Measurements from ENCODE around the gene OLFML2A. TPM values are rescaled to one million over a fixed set of nuclear protein-coding genes. Genes with fewer than 3 reads are reported as not detected.

The OLFML2A gene
- total and polyA plus RNA-seq, 2 experiments from 2014 or later = 0.11 to 0.14 TPM

DNA sequence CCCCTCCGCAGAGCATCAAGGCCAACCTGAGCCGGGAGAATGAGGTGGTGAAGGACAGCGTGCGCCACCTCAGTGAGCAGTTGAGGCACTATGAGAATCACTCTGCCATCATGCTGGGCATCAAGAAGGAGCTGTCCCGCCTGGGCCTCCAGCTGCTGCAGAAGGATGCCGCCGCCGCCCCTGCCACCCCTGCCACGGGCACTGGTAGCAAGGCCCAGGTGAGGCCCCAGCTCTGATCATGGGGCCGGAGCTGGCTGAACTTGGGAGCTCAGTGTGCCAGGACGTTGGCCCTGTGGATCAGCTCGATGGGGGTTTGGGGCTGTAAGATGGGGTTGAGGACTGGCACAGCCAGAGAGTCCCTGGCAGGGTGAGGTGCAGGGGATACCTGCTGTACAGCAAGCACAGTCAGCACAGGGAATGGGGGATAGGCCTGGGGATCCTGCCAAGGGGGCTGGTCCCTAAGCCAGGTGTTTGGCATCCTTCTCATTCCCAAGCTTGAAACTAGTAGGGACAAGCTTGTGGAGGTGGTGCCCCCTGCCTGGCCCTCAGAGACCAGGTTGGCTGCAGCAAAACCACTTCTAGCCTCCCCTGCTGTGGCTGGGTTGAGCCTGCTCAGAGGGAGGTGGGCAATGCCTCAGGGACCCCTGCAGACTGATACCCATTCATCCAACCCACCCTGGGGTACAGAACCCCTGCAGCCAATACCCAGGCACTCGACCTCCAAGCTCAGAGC, 22.5 kb downstream of the OLFML2A start:
- no peaks in the 10 kb centered on the region for H4K20me1 ChIP-seq (ENCODE audit: insufficient read depth)
- no peak overlapping the region for H2AFZ ChIP-seq
- in situ Hi-C loops (cut with MboI) = no loop called here

DNA sequence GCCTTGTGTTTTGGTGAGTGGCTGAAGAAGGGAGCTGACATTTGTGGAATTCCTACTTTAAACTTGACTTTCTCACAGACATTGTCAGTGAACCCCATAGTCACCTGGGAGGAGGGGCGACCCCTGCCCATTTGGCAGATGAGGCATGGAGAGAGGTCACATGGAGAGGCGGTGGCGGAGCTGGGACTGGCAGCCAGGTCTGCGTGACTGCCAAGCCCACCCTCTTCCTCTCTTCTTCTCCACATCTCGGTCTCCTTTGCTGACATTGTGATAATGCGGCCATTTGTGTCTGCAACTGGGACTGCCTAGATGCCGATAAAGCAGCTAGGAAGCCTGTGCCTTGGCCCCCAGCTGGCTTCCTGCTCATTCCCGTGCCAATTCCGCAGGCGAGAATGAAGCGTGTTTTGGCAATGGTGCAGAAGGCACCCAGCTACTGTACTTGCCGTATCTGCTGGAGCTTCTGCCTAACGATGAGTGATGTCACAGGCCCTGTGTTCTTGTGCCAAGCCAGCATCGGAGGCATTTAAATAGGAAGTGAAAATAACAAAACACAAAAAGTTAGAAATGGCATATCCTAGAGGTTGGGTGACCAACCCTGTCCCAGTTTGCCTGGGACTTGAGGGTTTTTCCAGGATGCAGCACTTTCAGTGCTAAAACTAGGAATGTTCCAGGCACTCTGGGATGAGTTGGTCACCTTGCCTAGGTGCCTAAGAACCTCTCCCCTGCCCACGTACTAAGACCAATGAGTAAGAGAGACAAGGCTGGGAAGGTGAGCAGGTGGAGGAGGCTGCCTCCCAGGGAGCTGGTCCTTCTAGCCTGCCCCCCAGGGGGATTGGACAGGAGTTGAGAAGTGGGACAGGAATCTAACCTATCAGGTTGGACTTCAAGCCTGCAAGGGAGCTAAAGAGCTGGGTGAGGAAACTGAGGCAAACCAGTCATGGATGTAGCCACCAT, 23.6 kb downstream of the OLFML2A start:
- peak; percentile 56 for DNase-seq
- no peak overlapping the region for H2AFZ ChIP-seq

More for the DNA sequence above, 22.5 kb downstream of the OLFML2A start:
- DNase-seq = no peak
- Histone ChIP-seq H3K9me2 (ENCODE audit: insufficient read depth) (no peaks in the 10 kb centered on the region), H3K9ac (no peak overlapping the region), H3F3A (ENCODE audit: insufficient read depth) (no peaks in the 10 kb centered on the region), H3K9me3 (ENCODE audit: low read depth) (no peaks in the 10 kb centered on the region), H3K79me2 (ENCODE audit: insufficient read depth) (no peaks in the 10 kb centered on the region), H3K27ac (no peak overlapping the region), H3K4me2 (ENCODE audit: unreplicated experiment) (no peak overlapping the region), H3K27me3 (replicated peaks; ENCODE audit: insufficient read depth) (no peaks in the 10 kb centered on the region; the same call in 1 of the 2 replicates), H3K4me1 (ENCODE audit: insufficient read depth) (peaks cover 6% of the 10 kb centered on the region), H3K36me3 (ENCODE audit: low read depth) (no peaks in the 10 kb centered on the region), H3K4me3 (no peak overlapping the region)
- WGBS, 2 experiments (ENCODE audit: low coverage in 1 of 2, low lambda C conversion rate in 2 of 2, missing lambda C conversion rate in 2 of 2) = 80 to 81% methylated on average over 12 to 13 of the region's 13 CpGs
- TF ChIP-seq EZH2phosphoT487 (IDR thresholded peaks at IDR 0.05; ENCODE audit: insufficient read depth, low read depth) = no peak
- TF ChIP-seq EZH2 (IDR thresholded peaks at IDR 0.05; ENCODE audit: insufficient read depth, poor library complexity, severe bottlenecking) = no peak

DNA sequence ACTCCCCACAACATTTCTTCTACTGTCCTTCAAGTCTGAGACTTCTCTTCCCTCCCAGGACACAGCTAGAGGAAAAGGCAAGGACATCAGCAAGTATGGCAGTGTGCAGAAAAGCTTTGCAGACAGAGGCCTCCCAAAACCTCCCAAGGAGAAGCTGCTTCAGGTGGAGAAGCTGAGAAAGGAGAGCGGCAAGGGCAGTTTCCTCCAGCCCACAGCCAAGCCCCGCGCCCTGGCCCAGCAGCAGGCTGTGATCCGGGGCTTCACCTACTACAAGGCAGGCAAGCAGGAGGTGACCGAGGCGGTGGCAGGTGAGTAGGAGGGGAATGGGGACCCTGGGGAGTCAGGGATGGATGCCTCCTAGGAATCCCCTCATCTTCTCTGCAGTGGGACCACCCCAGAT, 24.4 kb downstream of the OLFML2A start:
- WGBS, 2 experiments (ENCODE audit: low coverage in 1 of 2, low lambda C conversion rate in 2 of 2, missing lambda C conversion rate in 2 of 2) = 89 to 95% methylated on average over 6 of the region's 6 CpGs
- H3K4me3 ChIP-seq = no peak overlapping the region
- DNase-seq = no peak
- H3K4me1 ChIP-seq (ENCODE audit: insufficient read depth) = peaks cover 1% of the 10 kb centered on the region; the same call in 1 of the 2 replicates
- H3K36me3 ChIP-seq (ENCODE audit: low read depth) = no peaks in the 10 kb centered on the region
- no peak overlapping the region for H3K27ac ChIP-seq
- H3K27me3 ChIP-seq (replicated peaks; ENCODE audit: insufficient read depth) = no peaks in the 10 kb centered on the region; the same call in 1 of the 2 replicates
- H3K4me2 ChIP-seq (ENCODE audit: unreplicated experiment) = no peak overlapping the region
- no peaks in the 10 kb centered on the region for H3K9me2 ChIP-seq (ENCODE audit: insufficient read depth)
- no peaks in the 10 kb centered on the region for H4K20me1 ChIP-seq (ENCODE audit: insufficient read depth)
- no peaks in the 10 kb centered on the region for H3K79me2 ChIP-seq (ENCODE audit: insufficient read depth)
- in situ Hi-C loops (cut with MboI) = no loop called here
- TF ChIP-seq EZH2phosphoT487 (IDR thresholded peaks at IDR 0.05; ENCODE audit: insufficient read depth, low read depth) (no peak), EZH2 (IDR thresholded peaks at IDR 0.05; ENCODE audit: insufficient read depth, poor library complexity, severe bottlenecking) (no peak)
- H3F3A ChIP-seq (ENCODE audit: insufficient read depth) = no peaks in the 10 kb centered on the region
- no peak overlapping the region for H3K9ac ChIP-seq
- no peaks in the 10 kb centered on the region for H3K9me3 ChIP-seq (ENCODE audit: low read depth)
- no peak overlapping the region for H2AFZ ChIP-seq

More for the DNA sequence above, 23.6 kb downstream of the OLFML2A start:
- no peaks in the 10 kb centered on the region for H3K9me2 ChIP-seq (ENCODE audit: insufficient read depth)
- H3K36me3 ChIP-seq (ENCODE audit: low read depth) = no peaks in the 10 kb centered on the region
- H3K4me1 ChIP-seq (ENCODE audit: insufficient read depth) = peaks cover 6% of the 10 kb centered on the region
- H3K79me2 ChIP-seq (ENCODE audit: insufficient read depth) = no peaks in the 10 kb centered on the region
- no peaks in the 10 kb centered on the region for H3F3A ChIP-seq (ENCODE audit: insufficient read depth)
- H4K20me1 ChIP-seq (ENCODE audit: insufficient read depth) = no peaks in the 10 kb centered on the region
- H3K9me3 ChIP-seq (ENCODE audit: low read depth) = no peaks in the 10 kb centered on the region
- no peak overlapping the region for H3K4me3 ChIP-seq
- WGBS, 2 experiments (ENCODE audit: low coverage in 1 of 2, low lambda C conversion rate in 2 of 2, missing lambda C conversion rate in 2 of 2) = 41 to 43% methylated on average over 15 of the region's 15 CpGs
- no peak overlapping the region for H3K27ac ChIP-seq
- TF ChIP-seq EZH2phosphoT487 (IDR thresholded peaks at IDR 0.05; ENCODE audit: insufficient read depth, low read depth) = no peak
- TF ChIP-seq EZH2 (IDR thresholded peaks at IDR 0.05; ENCODE audit: insufficient read depth, poor library complexity, severe bottlenecking) = no peak
- in situ Hi-C loops (cut with MboI) = no loop called here
- H3K9ac ChIP-seq = no peak overlapping the region
- no peak overlapping the region for H3K4me2 ChIP-seq (ENCODE audit: unreplicated experiment)
- no peaks in the 10 kb centered on the region; the same call in 1 of the 2 replicates for H3K27me3 ChIP-seq (replicated peaks; ENCODE audit: insufficient read depth)

DNA sequence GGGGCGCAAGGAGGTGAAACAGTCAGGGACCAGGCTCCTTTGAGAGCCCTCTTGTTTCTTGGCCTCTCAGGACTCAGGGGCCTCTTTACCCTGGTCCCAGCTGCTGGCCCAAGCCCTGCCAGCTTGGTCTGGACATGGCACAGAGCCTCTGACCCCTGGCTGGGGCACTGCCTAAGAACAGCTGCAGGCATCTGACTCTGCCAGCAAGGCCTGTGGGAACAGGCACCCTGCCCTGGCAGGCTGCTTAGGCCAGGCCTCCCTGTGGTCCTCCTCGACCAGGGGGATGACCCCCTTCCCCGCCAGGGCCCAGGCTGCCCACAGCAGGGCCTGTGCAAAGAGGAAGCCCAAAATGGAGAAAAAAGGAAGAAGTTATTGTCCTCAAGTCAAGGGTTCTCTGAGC, 25.5 kb downstream of the OLFML2A start:
- DNase-seq = no peak
- Histone ChIP-seq H3K27me3 (replicated peaks; ENCODE audit: insufficient read depth) (no peaks in the 10 kb centered on the region; the same call in 1 of the 2 replicates), H3K27ac (no peak overlapping the region), H3K9me2 (ENCODE audit: insufficient read depth) (no peaks in the 10 kb centered on the region), H3F3A (ENCODE audit: insufficient read depth) (no peaks in the 10 kb centered on the region), H2AFZ (no peak overlapping the region), H3K9me3 (ENCODE audit: low read depth) (no peaks in the 10 kb centered on the region), H3K4me3 (no peak overlapping the region), H3K4me2 (ENCODE audit: unreplicated experiment) (no peak overlapping the region), H3K79me2 (ENCODE audit: insufficient read depth) (no peaks in the 10 kb centered on the region), H4K20me1 (ENCODE audit: insufficient read depth) (no peaks in the 10 kb centered on the region), H3K36me3 (ENCODE audit: low read depth) (no peaks in the 10 kb centered on the region), H3K4me1 (ENCODE audit: insufficient read depth) (no peaks in the 10 kb centered on the region), H3K9ac (no peak overlapping the region)
- in situ Hi-C loops (cut with MboI) = no loop called here
- TF ChIP-seq EZH2phosphoT487 (IDR thresholded peaks at IDR 0.05; ENCODE audit: insufficient read depth, low read depth) = no peak
- no peak for TF ChIP-seq EZH2 (IDR thresholded peaks at IDR 0.05; ENCODE audit: insufficient read depth, poor library complexity, severe bottlenecking)
- WGBS, 2 experiments (ENCODE audit: low coverage in 1 of 2, low lambda C conversion rate in 2 of 2, missing lambda C conversion rate in 2 of 2) = 62 to 73% methylated on average over 3 of the region's 3 CpGs
